Measurements from ENCODE around the gene ZBTB24. TPM values are rescaled to one million over a fixed set of nuclear protein-coding genes. Genes with fewer than 3 reads are reported as not detected.

Gene ZBTB24
- total RNA-seq, 2 experiments from 2014 or later: 6.9 to 7.4 TPM

DNA sequence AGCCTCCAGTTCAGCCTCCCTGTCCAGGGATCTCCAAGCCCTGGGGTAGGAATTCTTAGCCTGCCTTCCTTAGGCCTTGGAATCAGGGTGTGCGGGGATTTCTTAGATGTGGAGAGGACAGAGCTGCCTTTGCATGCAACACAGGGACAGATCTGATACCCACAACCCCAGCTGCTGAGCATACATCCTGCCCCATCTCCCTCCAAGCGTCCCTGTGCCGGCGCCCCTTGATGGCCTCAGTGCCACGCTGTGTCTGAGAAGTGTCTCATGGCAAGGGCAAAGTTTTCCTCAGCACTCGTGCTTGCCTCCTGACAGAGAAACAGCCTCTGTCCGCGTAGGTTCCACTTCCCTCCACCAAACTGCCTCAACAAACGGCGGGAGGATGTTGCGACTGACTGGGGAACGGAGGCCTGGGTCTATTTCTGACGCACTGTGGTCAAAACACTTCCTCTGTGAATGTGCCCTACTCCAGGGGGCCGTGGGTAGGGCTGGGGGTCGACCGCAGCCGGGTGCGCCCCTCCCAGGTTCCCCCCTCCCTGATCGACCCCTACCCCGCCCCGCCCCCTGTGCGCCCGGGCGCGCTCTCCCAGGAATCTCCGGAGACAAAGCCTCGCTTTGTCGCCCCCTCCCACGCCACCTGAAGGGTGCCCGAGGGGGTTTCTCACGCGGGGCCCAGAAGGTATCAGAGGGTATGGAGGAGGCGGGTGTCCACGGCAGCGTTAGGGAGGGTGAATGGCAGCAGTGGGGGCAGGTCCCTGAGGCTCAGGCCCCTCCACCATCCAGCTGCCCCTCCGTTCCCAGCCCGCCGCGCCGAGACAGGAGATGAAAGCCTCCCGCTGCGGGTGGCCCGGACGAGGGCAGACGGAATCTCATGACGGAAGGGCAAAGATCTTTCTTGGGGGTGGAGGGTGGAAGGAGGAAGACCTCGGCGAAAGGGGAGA is 28.3 kb downstream of the ZBTB24 start:
- intact Hi-C loops (cut with micrococcal nuclease): loop anchor here (1.0 to 10.0 kb wide), 5 partner anchors 13 to 730 kb away; partner anchors contain the start of genes AK9, CDC40, CEP57L1 and FIG4
- Mint-ChIP-seq H3K27ac (peak overlapping the region; percentile 82), H3K36me3 (ENCODE audit: low read depth) (peaks cover 10% of the 10 kb centered on the region), H3K4me1 (ENCODE audit: low read depth) (peaks cover 59% of the 10 kb centered on the region), H3K4me3 (peak overlapping the region; percentile 91), H3K9me3 (no peaks in the 10 kb centered on the region), H3K27me3 (ENCODE audit: low read depth) (no peaks in the 10 kb centered on the region)
- DNase-seq: peak; percentile 82
- CTCF ChIA-PET: interaction anchor here (1.0 to 2.1 kb wide), 7 partner anchors 10 to 267 kb away, joined by 3 to 12 read pairs (median 6); partner anchors contain the start of genes PPIL6, SMPD2 and ZBTB24

DNA sequence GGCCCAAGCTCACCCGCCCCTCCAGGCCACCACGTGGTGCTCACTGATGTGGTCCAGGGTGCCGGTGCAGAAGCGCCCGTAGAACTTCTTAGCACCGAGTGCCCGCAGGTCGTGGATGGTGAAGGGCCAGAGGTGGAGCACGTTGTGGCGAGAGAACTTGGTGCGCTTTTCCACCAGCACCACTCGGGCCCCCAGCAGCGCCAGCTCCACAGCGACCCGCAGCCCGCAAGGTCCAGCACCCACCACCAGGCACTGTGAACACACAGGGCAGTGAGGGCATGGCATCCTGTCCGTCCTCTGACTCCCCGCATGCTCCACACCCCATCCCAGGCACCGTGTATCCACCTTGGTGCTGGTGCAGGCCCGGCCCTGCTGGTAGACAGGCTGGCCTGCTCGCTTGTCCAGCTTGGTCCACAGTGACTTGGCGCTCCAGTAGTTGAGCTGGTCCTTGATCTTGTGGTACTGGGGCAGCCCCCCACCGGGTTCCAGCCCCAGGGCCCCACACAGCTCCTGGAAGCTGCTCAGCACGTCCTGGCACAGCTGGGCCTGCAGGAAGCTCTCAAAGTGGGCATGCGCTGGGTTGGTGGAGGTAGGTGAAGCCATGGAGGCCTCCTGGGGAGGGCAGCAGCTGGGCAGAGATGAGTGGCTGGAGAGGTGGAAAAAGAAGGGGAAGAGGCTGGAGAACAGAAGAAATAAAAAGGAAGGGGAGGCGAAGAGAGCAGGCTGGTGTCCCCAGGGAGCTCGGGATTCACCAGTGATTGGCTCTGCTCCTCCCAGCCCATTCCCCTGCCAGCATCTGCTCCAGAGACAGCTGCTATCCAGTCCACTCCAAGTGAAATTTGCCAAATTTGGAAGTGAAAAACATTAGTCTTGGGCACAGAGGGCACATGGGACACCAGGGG is 29.2 kb downstream of the ZBTB24 start:
- H3K9me3 Mint-ChIP-seq: no peaks in the 10 kb centered on the region
- peaks cover 56% of the 10 kb centered on the region for H3K4me1 Mint-ChIP-seq (ENCODE audit: low read depth)
- peaks cover 10% of the 10 kb centered on the region for H3K36me3 Mint-ChIP-seq (ENCODE audit: low read depth)
- peak overlapping the region; percentile 91 for H3K4me3 Mint-ChIP-seq
- CTCF ChIA-PET: interaction anchor here (1.0 to 2.0 kb wide), 4 partner anchors 11 to 266 kb away, joined by 3 to 12 read pairs (median 3); partner anchors contain the start of gene ZBTB24
- intact Hi-C loops (cut with micrococcal nuclease): loop anchor here (2.0 to 10.0 kb wide), 3 partner anchors 237 to 731 kb away; partner anchors contain the start of genes AK9, CDC40, CEP57L1 and FIG4
- no peak for DNase-seq
- H3K27me3 Mint-ChIP-seq (ENCODE audit: low read depth): no peaks in the 10 kb centered on the region
- H3K27ac Mint-ChIP-seq: peak overlapping the region; percentile 50

DNA sequence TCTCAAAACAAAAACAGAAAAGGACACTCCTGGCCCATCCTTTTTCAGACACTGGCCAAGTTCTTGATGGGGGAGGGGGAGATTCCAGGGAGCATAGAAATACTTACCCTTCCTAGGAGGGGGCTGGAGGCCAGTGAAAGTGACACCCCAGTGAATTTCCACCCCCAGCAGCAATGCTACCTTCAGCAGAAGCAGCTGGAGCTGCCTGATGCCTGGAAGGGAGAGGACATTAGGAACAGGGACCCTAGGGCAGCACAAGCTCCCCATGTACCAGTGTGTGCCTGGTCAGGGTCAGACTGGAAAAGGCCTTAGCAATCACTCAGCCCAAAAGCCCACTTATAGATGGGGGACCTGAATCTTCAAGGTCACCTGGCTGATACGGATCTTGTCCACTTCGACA is 29.9 kb downstream of the ZBTB24 start:
- no peaks in the 10 kb centered on the region for H3K27me3 Mint-ChIP-seq (ENCODE audit: low read depth)
- no peak overlapping the region for H3K4me3 Mint-ChIP-seq
- peaks cover 52% of the 10 kb centered on the region for H3K4me1 Mint-ChIP-seq (ENCODE audit: low read depth)
- CTCF ChIA-PET: interaction anchor here (1.3 to 2.0 kb wide), 2 partner anchors 11 to 29 kb away, joined by 3 to 12 read pairs; partner anchors contain the start of gene ZBTB24
- H3K27ac Mint-ChIP-seq: no peak overlapping the region
- no peaks in the 10 kb centered on the region for H3K9me3 Mint-ChIP-seq
- H3K36me3 Mint-ChIP-seq (ENCODE audit: low read depth): peaks cover 8% of the 10 kb centered on the region
- intact Hi-C loops (cut with micrococcal nuclease): loop anchor here (10.0 kb wide), 1 partner anchor 732 kb away; the partner anchor contains the start of gene CDC40
- no peak for DNase-seq

DNA sequence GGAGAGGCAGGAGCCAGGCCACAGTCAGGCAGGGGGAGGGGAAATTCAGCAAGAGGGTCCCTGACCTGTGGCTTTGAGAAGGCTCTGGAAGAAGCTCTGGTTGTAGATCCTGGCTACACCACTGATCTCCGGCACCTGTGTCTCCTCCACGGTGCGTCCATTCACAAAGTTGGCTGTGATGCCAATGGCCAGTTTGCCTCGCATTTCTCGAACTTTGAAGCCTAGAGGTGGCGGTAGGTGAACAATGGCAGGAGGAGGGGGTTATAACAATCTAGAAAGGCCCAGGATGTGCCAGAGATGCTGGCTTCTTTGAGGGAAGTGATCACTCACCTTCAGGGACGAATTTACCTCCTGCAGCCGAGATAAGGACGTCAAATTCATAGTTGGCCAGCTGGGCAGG is 30.8 kb downstream of the ZBTB24 start:
- Mint-ChIP-seq H3K9me3 (no peaks in the 10 kb centered on the region), H3K4me3 (no peak overlapping the region), H3K36me3 (ENCODE audit: low read depth) (peaks cover 7% of the 10 kb centered on the region), H3K27me3 (ENCODE audit: low read depth) (no peaks in the 10 kb centered on the region), H3K4me1 (ENCODE audit: low read depth) (peaks cover 42% of the 10 kb centered on the region), H3K27ac (no peak overlapping the region)
- CTCF ChIA-PET: interaction anchor here (1.0 kb wide), 1 partner anchor 30 kb away, joined by 3 read pairs; the partner anchor contains the start of gene ZBTB24
- intact Hi-C loops (cut with micrococcal nuclease): loop anchor here (10.0 kb wide), 1 partner anchor 733 kb away; the partner anchor contains the start of gene CDC40
- no peak for DNase-seq

DNA sequence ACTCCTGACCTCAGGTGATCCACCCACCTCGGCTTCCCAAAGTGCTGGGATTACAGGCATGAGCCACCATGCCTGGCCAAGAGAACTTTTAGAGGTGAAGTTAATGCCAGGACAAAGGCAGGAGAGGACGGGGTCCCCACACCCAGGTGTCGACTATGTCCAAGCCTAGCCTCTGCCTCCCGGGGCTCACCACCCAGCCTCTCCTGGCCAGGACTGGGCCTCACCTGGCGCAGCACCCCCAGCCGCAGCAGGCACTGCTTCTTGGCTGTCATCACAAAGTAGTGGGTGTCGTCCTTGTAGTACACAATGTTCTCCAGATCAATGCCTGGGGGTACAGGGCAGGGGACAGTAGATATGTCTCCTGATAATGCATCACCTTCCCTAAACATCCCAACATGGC is 31.6 kb downstream of the ZBTB24 start:
- Mint-ChIP-seq H3K9me3 (no peaks in the 10 kb centered on the region), H3K27me3 (ENCODE audit: low read depth) (no peaks in the 10 kb centered on the region), H3K4me3 (no peak overlapping the region), H3K27ac (no peak overlapping the region), H3K36me3 (ENCODE audit: low read depth) (peaks cover 5% of the 10 kb centered on the region), H3K4me1 (ENCODE audit: low read depth) (peaks cover 35% of the 10 kb centered on the region)
- no peak for DNase-seq
- CTCF ChIA-PET: interaction anchor here (1.1 kb wide), 1 partner anchor 68 kb away, joined by 3 read pairs; no protein-coding TSS in a partner anchor
- intact Hi-C loops (cut with micrococcal nuclease): loop anchor here (10.0 kb wide), 1 partner anchor 733 kb away; the partner anchor contains the start of gene CDC40

DNA sequence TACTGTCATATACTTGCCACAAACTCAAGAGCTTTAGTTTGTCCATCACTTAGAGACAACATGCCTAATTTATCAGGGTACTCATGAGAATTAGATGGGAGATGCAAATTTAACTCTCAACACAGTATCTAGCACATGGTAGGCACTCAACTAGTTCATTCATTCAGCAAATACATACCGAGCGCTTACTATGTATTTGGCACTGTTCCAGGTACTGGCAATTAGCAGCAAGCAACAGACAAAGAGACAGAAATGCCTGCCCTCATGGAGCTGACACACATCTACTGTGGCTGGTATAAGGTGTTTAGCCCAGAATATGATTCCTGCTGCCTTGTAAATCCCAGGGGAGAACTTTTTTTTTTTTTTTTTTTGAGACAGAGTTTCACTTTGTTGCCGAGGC is 32.2 kb downstream of the ZBTB24 start:
- H3K9me3 Mint-ChIP-seq: no peaks in the 10 kb centered on the region
- H3K36me3 Mint-ChIP-seq (ENCODE audit: low read depth): peaks cover 5% of the 10 kb centered on the region
- H3K4me1 Mint-ChIP-seq (ENCODE audit: low read depth): peaks cover 33% of the 10 kb centered on the region
- no peak overlapping the region for H3K27ac Mint-ChIP-seq
- CTCF ChIA-PET: interaction anchor here (1.1 kb wide), 1 partner anchor 68 kb away, joined by 3 read pairs; no protein-coding TSS in a partner anchor
- no peak for DNase-seq
- H3K27me3 Mint-ChIP-seq (ENCODE audit: low read depth): no peaks in the 10 kb centered on the region
- intact Hi-C loops (cut with micrococcal nuclease): loop anchor here (10.0 kb wide), 1 partner anchor 734 kb away; the partner anchor contains the start of gene CDC40
- no peak overlapping the region for H3K4me3 Mint-ChIP-seq

DNA sequence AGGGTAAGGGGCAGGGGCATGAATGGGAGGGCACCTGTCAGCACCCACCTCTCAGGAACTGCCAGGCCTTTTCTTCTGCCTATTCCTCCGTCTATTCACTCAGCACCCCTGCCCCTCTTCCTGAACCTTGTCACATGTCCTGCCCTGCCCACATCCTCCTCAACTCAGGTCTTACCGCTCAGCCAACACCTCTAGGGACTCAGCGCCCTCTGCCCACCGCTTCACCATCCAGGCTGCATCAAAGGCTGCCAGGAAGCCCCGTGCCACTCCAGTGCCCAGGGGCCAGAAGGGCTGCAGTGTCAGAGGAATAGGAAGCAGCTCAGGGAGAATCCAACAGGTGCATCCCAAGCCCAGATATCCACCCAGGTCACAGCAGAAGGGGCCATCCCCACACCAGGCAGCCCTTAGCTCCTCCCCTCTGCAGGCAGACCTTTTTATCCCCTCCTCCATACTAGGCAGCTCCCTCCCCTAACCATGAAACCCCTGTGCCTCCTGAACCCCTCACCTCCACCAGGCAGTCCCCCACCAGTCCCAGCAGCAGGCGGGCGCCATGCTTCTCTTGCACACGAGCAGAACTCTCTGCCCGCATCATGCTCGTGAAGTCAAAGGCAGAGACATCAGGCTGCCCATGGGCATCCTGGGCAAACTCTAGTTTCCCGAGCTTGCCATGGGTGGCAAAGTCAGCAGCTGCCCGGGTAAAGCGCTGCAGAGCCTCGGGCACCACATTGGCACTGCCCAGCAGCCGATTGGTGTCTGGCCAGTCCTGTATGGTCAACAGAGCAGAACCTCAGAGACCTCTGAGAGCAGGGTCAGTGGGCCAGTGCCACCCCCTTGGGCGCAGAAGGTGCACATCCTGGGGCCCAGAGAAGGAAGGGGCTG is 33.0 kb downstream of the ZBTB24 start:
- CTCF ChIA-PET: no interaction called here
- H3K9me3 Mint-ChIP-seq: no peaks in the 10 kb centered on the region
- peak; percentile 59 for DNase-seq
- peaks cover 5% of the 10 kb centered on the region for H3K36me3 Mint-ChIP-seq (ENCODE audit: low read depth)
- no peaks in the 10 kb centered on the region for H3K27me3 Mint-ChIP-seq (ENCODE audit: low read depth)
- H3K4me3 Mint-ChIP-seq: no peak overlapping the region
- intact Hi-C loops (cut with micrococcal nuclease): loop anchor here (10.0 kb wide), 1 partner anchor 735 kb away; the partner anchor contains the start of gene CDC40
- peaks cover 31% of the 10 kb centered on the region for H3K4me1 Mint-ChIP-seq (ENCODE audit: low read depth)
- no peak overlapping the region for H3K27ac Mint-ChIP-seq

DNA sequence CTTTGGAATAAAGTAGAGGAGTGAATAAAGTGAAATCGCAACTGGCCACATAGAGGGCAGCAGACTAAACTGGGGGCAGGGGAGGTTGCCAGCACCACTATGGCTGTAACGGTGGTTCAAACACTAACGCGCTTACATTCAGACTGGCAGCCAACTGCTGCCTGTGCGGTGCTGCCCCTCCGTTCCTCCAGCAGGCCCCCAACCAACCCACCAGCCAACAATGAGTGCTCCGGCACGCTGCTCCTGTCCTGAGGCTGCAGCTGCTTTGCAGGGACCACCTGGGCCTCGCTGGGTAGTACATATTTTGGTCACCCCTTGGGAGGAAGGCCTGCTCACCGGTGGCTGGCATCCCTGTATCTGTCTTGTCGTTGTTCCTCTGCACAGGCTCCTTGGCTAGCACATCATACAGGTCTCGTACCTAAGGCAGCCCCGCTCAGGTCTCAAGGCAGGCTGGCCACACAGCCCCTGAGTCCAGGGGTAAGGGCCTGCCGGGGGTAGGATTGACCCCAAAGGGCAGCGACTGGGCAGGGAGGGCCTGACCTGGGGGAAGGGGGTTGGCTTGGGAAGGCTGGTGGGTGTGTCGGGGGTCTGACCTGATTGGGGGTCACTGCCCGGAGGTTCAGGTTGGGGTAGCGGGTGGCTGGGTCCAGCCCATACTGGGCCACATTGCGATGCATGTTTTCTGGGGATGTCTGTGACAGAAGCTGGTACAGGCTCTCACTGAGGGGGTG is 33.8 kb downstream of the ZBTB24 start:
- peaks cover 5% of the 10 kb centered on the region for H3K36me3 Mint-ChIP-seq (ENCODE audit: low read depth)
- H3K27ac Mint-ChIP-seq: no peak overlapping the region
- H3K27me3 Mint-ChIP-seq (ENCODE audit: low read depth): no peaks in the 10 kb centered on the region
- peaks cover 25% of the 10 kb centered on the region for H3K4me1 Mint-ChIP-seq (ENCODE audit: low read depth)
- intact Hi-C loops (cut with micrococcal nuclease): no loop called here
- CTCF ChIA-PET: no interaction called here
- H3K9me3 Mint-ChIP-seq: no peaks in the 10 kb centered on the region
- no peak for DNase-seq
- H3K4me3 Mint-ChIP-seq: no peak overlapping the region

DNA sequence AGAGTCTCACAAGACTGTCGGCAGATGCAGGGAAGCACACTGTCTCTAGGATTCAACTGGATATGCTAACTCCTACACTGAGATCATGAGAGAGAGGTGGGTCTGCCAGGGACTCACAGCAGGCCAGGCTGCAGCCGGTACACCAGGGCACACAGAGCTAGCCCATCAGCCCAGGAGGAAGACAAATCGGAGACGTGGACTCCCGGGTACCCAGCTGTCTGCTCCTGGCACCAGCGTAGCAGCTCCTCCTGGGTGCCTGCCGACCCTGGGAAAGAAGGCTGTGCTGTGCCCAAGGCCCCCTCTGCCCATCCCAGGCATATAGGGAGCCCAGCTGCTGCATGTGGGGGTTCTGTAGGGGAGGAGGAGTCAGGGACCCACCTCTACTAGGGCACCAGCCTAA is 34.4 kb downstream of the ZBTB24 start:
- CTCF ChIA-PET: interaction anchor here (2.0 kb wide), 1 partner anchor 15 kb away, joined by 4 read pairs; no protein-coding TSS in a partner anchor
- H3K36me3 Mint-ChIP-seq (ENCODE audit: low read depth): peaks cover 5% of the 10 kb centered on the region
- no peaks in the 10 kb centered on the region for H3K9me3 Mint-ChIP-seq
- H3K4me3 Mint-ChIP-seq: no peak overlapping the region
- intact Hi-C loops (cut with micrococcal nuclease): no loop called here
- no peak for DNase-seq
- peaks cover 20% of the 10 kb centered on the region for H3K4me1 Mint-ChIP-seq (ENCODE audit: low read depth)
- no peak overlapping the region for H3K27ac Mint-ChIP-seq
- no peaks in the 10 kb centered on the region for H3K27me3 Mint-ChIP-seq (ENCODE audit: low read depth)

DNA sequence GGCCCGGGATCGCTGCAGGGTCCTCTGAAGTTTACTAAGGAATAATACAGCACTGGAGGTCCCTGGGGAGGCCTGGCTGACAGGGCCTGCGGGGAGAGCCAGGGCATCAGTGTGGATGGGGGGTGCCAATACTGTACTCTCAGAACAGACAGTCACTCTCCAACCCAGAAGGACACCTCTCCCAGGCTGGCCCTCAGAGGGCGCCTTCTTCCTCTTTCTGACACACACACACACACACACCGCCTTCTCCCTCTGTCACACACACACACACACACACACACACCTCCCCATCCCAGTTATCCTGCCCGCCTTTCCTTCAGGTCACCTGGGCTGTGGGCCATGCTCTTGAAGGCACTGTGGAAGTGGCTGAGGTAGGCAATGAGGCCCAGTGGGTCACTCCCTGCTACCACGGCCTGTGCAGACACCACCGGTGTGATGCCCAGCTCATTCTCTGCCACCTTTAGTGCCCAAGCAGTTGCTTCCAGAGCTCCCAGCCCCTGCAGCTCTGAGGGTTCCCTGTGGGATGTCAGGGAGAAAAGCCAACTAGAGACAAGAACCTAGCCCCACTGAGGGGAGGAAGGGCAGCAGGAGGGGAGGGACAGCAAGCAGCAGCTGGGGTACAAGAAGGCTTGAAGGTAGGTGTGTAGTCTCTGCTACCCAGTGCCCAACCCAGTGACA is 35.0 kb downstream of the ZBTB24 start:
- peak; percentile 22 for DNase-seq
- no peak overlapping the region for H3K4me3 Mint-ChIP-seq
- intact Hi-C loops (cut with micrococcal nuclease): no loop called here
- CTCF ChIA-PET: interaction anchor here (2.0 kb wide), 1 partner anchor 15 kb away, joined by 4 read pairs; no protein-coding TSS in a partner anchor
- peaks cover 25% of the 10 kb centered on the region for H3K4me1 Mint-ChIP-seq (ENCODE audit: low read depth)
- H3K27me3 Mint-ChIP-seq (ENCODE audit: low read depth): no peaks in the 10 kb centered on the region
- H3K27ac Mint-ChIP-seq: peak overlapping the region; percentile 4
- H3K36me3 Mint-ChIP-seq (ENCODE audit: low read depth): peaks cover 5% of the 10 kb centered on the region
- no peaks in the 10 kb centered on the region for H3K9me3 Mint-ChIP-seq
